A549 treated with CpdA at 1 μM for 4 hours (cell line): Measurements from ENCODE around the gene ZNF607. TPM values are rescaled to one million over a fixed set of nuclear protein-coding genes. Genes with fewer than 3 reads are reported as not detected.

Experiments used
- total RNA-seq: library from RNA; stranded (reverse); fragments of 200-300 nt; extraction: Qiagen RNA extraction; gene quantifications from 5 replicates; pipeline ENCODE4 v1.2.3, GENCODE V29; 2022; ENCODE audit warnings: low read depth

Gene ZNF607
- 3.8 to 6.5 TPM (median 5.6 TPM) in 5 replicates for total RNA-seq

DNA sequence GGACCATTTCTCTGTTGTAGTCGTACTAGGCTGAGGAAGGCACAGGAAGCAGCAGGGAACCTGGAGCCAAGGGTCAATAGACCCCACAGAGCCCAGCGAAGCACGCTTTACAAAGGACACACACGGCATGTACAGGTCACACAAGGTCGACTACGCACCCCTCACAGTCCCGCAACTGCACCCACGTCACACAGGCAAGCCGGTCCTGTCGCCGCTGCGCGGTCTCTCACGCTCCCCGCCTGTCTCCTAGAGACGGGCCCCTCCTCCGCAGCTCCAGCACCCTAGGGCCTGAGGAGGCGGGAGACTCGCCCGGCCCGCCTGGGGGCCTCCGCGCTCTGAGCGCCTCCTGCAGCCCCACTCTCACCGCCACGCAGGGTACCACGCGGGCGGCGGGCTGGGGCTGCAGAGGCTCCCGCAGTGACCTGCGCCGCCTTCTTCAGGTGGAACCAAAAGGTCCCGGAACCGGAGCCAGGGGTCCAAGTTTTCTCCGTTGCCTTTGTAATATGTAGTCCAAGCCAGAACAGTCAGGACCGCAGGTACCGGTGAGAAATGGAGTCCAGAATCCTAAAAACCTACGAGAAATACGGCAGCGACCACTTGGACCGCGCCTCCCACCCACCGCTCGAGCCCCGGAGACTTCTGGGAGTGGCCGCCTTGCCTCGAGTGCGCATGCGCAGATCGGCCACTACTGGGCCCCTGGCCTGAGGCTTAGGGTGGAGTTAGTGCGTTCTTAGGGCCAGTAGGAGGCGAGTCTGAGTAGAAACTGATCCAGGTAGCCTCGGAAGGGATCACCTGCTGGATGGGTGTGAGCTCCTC, at the start of gene ZNF607:
Gene ZNF607 (minus strand): TSS at position 651 of the 816 bp plus-strand sequence. CDS start 8,143 bp downstream, outside the sequence.

DNA sequence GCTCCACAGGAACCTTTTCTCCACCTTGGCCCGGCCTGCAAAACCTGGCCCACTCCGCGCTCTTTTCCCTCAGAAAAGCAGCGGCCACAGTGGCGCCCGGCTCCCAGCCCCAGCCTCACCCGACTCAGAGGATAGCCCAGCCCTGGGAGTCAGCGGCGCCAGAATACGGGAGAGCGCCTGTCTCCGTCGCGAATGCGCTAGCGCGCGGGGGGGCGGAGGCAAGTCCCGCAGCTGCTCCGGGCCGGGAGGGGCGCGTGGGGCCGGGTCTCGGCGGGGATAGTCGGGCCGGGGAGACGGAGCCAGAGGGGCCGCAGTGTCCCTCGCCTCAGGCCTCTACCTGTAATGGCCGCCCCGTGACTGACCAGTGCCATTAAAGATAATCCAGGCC, 64.3 kb downstream of the ZNF607 start, which contains the start of gene ZFP30:
Gene ZFP30 (minus strand): TSS at position 165 of the 388 bp plus-strand sequence. CDS start 7,643 bp downstream, outside the sequence.

Other genes starting within 250 kb of the ZNF607 start
- gene ZNF793, start 212.8 kb downstream of the ZNF607 start, total RNA-seq: 0.07 to 0.25 TPM (median 0.12 TPM) in 4 of 5 replicates, not detected in the other
- 0.70 to 1.3 TPM (median 0.99 TPM) in 5 replicates for gene ZNF571, start 125.0 kb downstream of the ZNF607 start, total RNA-seq
- gene ZNF540, start 124.9 kb downstream of the ZNF607 start, total RNA-seq: 0.14 to 0.22 TPM in 2 of 5 replicates, not detected in the others
- gene ZFP30, start 64.3 kb downstream of the ZNF607 start, total RNA-seq: 5.2 to 11.5 TPM (median 6.0 TPM) in 5 replicates
- gene ZNF573, start 59.8 kb upstream of the ZNF607 start, total RNA-seq: 1.3 to 2.6 TPM (median 2.1 TPM) in 5 replicates
- gene WDR87, start 186.8 kb upstream of the ZNF607 start, total RNA-seq: not detected in 5 replicates
- gene SIPA1L3, start 187.4 kb upstream of the ZNF607 start, total RNA-seq: 35.8 to 50.3 TPM (median 43.3 TPM) in 5 replicates